PC-3 (cell line): ENCODE data around the gene GABBR2. TPM values are rescaled to one million over a fixed set of nuclear protein-coding genes. Genes with fewer than 3 reads are reported as not detected.
A peak's percentile ranks its signal among the peaks of the same experiment; 100 is the strongest.

Experiments
- ATAC-seq: fragments of 200-7000 bp; cut with Tn5 transposase; 2 replicates; pipeline ENCODE4 v1.9.1; 2020; ENCODE audit warnings: mild to moderate bottlenecking, moderate library complexity
- BruUV-seq: library from RNA; stranded (reverse); fragments of 400-500 nt; replicated peaks from 2 replicates; lab custom pipeline; 2021; lab: Mats Ljungman, UMichigan
- CTCF ChIA-PET: fragments of 300-600 bp; sonication (Branson Sonifier 250); formaldehyde crosslinking; loops from one replicate; lab custom pipeline; 2022; ENCODE audit warnings: antibody characterized with exemption; lab: Charles Lee
- POLR2A ChIA-PET: fragments of 300-600 bp; sonication (Branson Sonifier 250); formaldehyde crosslinking; loops from one replicate; lab custom pipeline; 2022; ENCODE audit warnings: antibody characterized with exemption; ENCODE audit not compliant: unreplicated experiment; lab: Charles Lee
- DNase-seq: peaks from one replicate; pipeline ENCODE4 v3.0.0-alpha.2; 2015
- H2AFZ ChIP-seq: fragments of 300-600 bp; sonication (generic); 2 replicates; pipeline ENCODE4 v1.6.0; 2016; ENCODE audit warnings: antibody characterized with exemption, low read length
- H3F3A ChIP-seq: fragments of 300-600 bp; sonication (generic); one replicate; pipeline ENCODE4 v1.6.0; 2017; ENCODE audit warnings: antibody characterized with exemption, low read length, control low read depth, mild to moderate bottlenecking; ENCODE audit not compliant: unreplicated experiment
- H3K27ac ChIP-seq: fragments of 300-600 bp; sonication (generic); 2 replicates; pipeline ENCODE4 v1.5.1; 2016; ENCODE audit warnings: mild to moderate bottlenecking, low read length
- H3K27me3 ChIP-seq: fragments of 300-600 bp; sonication (generic); 2 replicates; pipeline ENCODE4 v1.6.1; 2016; ENCODE audit warnings: low read length, mixed read lengths
- H3K36me3 ChIP-seq: fragments of 300-600 bp; sonication (generic); 2 replicates; pipeline ENCODE4 v1.6.1; 2016; ENCODE audit warnings: low read depth, mixed run types, low read length, mixed read lengths
- H3K4me1 ChIP-seq: fragments of 300-600 bp; sonication (generic); 2 replicates; pipeline ENCODE4 v1.5.1; 2016; ENCODE audit warnings: low read length; ENCODE audit not compliant: insufficient read depth
- H3K4me2 ChIP-seq: fragments of 300-600 bp; sonication (generic); 2 replicates; pipeline ENCODE4 v1.6.0; 2016; ENCODE audit warnings: low read length
- H3K4me3 ChIP-seq: fragments of 300-600 bp; sonication (generic); 2 replicates; pipeline ENCODE4 v1.5.1; 2016; ENCODE audit warnings: mild to moderate bottlenecking, low read length, mixed read lengths
- H3K79me2 ChIP-seq: fragments of 300-600 bp; sonication (generic); 2 replicates; pipeline ENCODE4 v1.6.1; 2017; ENCODE audit warnings: low read length, mixed read lengths
- H3K9ac ChIP-seq: fragments of 300-600 bp; sonication (generic); 2 replicates; pipeline ENCODE4 v1.6.0; 2016; ENCODE audit warnings: mild to moderate bottlenecking, low read length
- H3K9me2 ChIP-seq: fragments of 300-600 bp; sonication (generic); replicated peaks from 2 replicates; pipeline ENCODE4 v1.6.1; 2016; ENCODE audit warnings: mixed run types, low read length, mixed read lengths
- H3K9me3 ChIP-seq: fragments of 300-600 bp; sonication (generic); 2 replicates; pipeline ENCODE4 v1.6.1; 2016; ENCODE audit warnings: low read length, mixed read lengths
- H4K20me1 ChIP-seq: fragments of 300-600 bp; sonication (generic); 2 replicates; pipeline ENCODE4 v1.6.1; 2016; ENCODE audit warnings: low read length, mixed read lengths
- EZH2 ChIP-seq: fragments of 300-600 bp; sonication (generic); IDR thresholded peaks from one replicate; pipeline ENCODE4 v1.6.1; 2017; ENCODE audit warnings: antibody characterized with exemption, mild to moderate bottlenecking, low read length; ENCODE audit not compliant: unreplicated experiment
- EZH2phosphoT487 ChIP-seq: fragments of 300-600 bp; sonication (generic); IDR thresholded peaks from 2 replicates; pipeline ENCODE4 v1.6.1; 2018; ENCODE audit warnings: mild to moderate bottlenecking, antibody characterized with exemption, low read length, borderline replicate concordance
- intact Hi-C: fragments of 100-400 bp; cut with micrococcal nuclease; formaldehyde crosslinking; loops from 2 replicates; pipeline ENCODE4 v1.9.0; 2023
- total RNA-seq: library from RNA; depleted of rRNA; stranded (reverse); fragments of >200 nt; gene quantifications from 2 replicates; pipeline ENCODE4 v1.2.3, GENCODE V29; 2014
- TF ChIP-seq, protein P1 (sequence below): fragments of 300-600 bp; sonication (generic); conservative IDR thresholded peaks from 2 replicates; pipeline ENCODE4 v1.5.1; 2017; ENCODE audit warnings: antibody characterized with exemption, low read depth, mild to moderate bottlenecking, low read length

The GABBR2 gene
- total RNA-seq, 1 experiment from 2014 or later = 0.44 TPM

DNA sequence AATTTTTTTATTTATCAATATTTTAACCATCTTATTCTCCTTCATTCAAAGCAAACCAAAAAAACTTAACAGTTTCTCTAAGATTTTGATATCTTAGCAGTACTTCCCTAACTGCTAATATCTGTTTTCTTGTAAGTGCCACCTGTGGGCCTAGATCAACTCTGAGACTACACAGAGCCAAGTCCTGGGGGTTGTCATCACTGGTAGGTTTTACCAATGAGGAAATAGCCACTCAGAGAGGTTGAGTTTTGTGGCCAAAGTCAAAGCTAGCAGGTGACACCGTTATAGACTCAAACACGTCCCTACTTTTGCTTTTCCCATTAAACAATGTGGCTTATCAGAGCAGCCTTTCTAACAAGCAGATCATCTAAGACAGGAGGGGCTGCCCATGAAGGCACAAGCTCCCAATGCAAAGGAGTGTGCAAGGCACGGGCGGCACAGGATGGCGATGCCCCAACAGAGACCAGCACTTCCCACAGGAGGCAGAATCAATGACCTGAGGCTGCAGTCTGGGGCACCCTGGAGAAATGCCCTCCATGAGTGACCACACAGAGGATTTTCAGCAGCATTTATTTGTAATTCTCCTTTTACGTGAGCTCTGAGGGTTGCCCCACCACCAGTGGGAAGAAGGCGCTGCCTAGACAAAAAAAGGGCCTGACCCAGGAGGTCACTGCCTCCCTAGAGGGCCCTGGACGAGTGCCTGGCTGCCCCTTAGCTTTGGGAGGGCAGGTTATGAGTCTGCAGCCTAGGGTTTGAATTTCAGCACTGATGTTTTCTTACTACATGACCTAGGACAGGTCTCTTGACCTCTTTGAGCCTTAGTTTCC is 460.7 kb downstream of the GABBR2 start:
- Histone ChIP-seq H3K36me3 (no peaks in the 10 kb centered on the region), H3K27me3 (no peaks in the 10 kb centered on the region), H3F3A (no peaks in the 10 kb centered on the region), H4K20me1 (no peaks in the 10 kb centered on the region), H2AFZ (peak overlapping the region; percentile 69; the same call in 1 of the 2 replicates), H3K4me2 (no peak overlapping the region), H3K27ac (peak overlapping the region; percentile 87), H3K9me3 (no peaks in the 10 kb centered on the region), H3K9me2 (no peaks in the 10 kb centered on the region), H3K79me2 (peaks cover 11% of the 10 kb centered on the region; the same call in 1 of the 2 replicates), H3K4me1 (peaks cover 45% of the 10 kb centered on the region), H3K9ac (peak overlapping the region; percentile 61; the same call in 1 of the 2 replicates), H3K4me3 (no peak overlapping the region)
- CTCF ChIA-PET = no interaction called here
- ATAC-seq (no peak), DNase-seq (no peak)
- BruUV-seq = no TSS peak
- POLR2A ChIA-PET = no interaction called here
- TF ChIP-seq EZH2 = no peak
- TF ChIP-seq, protein P1, sequence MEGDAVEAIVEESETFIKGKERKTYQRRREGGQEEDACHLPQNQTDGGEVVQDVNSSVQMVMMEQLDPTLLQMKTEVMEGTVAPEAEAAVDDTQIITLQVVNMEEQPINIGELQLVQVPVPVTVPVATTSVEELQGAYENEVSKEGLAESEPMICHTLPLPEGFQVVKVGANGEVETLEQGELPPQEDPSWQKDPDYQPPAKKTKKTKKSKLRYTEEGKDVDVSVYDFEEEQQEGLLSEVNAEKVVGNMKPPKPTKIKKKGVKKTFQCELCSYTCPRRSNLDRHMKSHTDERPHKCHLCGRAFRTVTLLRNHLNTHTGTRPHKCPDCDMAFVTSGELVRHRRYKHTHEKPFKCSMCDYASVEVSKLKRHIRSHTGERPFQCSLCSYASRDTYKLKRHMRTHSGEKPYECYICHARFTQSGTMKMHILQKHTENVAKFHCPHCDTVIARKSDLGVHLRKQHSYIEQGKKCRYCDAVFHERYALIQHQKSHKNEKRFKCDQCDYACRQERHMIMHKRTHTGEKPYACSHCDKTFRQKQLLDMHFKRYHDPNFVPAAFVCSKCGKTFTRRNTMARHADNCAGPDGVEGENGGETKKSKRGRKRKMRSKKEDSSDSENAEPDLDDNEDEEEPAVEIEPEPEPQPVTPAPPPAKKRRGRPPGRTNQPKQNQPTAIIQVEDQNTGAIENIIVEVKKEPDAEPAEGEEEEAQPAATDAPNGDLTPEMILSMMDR = no peak
- TF ChIP-seq EZH2phosphoT487 = no peak
- intact Hi-C loops = no loop called here

DNA sequence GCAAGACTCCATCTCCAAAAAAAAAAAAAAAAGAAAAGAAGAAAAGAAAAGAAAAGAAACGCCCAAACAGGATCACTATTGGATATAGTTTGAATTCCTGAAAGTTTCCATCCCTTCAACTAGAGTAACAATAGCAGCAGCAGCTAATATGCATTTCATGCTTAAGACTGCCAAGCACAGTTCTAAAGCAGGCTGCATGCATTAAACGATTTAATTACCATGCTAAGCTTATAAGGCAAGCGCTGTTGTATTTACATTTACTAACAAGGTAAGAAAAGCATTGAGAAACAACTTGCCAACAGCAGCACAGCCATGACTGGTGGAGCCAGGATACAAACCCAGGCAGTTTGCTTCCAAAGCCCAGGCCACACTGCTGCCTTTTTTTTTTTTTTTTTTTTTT is 466.3 kb downstream of the GABBR2 start:
- POLR2A ChIA-PET = no interaction called here
- TF ChIP-seq EZH2 (no peak), EZH2phosphoT487 (no peak)
- TF ChIP-seq, protein P1 = no peak

More for the DNA sequence above, 466.3 kb downstream of the GABBR2 start:
- no TSS peak for BruUV-seq
- Histone ChIP-seq H3K27ac (no peak overlapping the region), H3K4me2 (no peak overlapping the region), H4K20me1 (no peaks in the 10 kb centered on the region), H3K79me2 (no peaks in the 10 kb centered on the region), H3K9me3 (no peaks in the 10 kb centered on the region), H3K36me3 (no peaks in the 10 kb centered on the region), H3K4me3 (no peak overlapping the region), H3K9ac (no peak overlapping the region), H3F3A (no peaks in the 10 kb centered on the region), H3K27me3 (no peaks in the 10 kb centered on the region), H3K4me1 (no peaks in the 10 kb centered on the region), H2AFZ (no peak overlapping the region), H3K9me2 (no peaks in the 10 kb centered on the region)
- CTCF ChIA-PET = no interaction called here
- no peak for DNase-seq
- no peak for ATAC-seq
- intact Hi-C loops = no loop called here
